HUES64 (cell line): ENCODE results near the gene PAAF1.

Experiments
- H3K27ac ChIP-seq: 2 replicates; pipeline ENCODE4 v1.7.0; 2013; ENCODE audit warnings: low read depth, low read length, inconsistent platforms
- H3K27me3 ChIP-seq: 2 replicates; pipeline ENCODE4 v1.6.1; 2013; ENCODE audit warnings: mild to moderate bottlenecking, low read length; ENCODE audit not compliant: insufficient read depth
- H3K36me3 ChIP-seq: 2 replicates; pipeline ENCODE4 v1.6.1; 2013; ENCODE audit warnings: mild to moderate bottlenecking, low read length; ENCODE audit not compliant: insufficient read depth
- H3K4me1 ChIP-seq: 2 replicates; pipeline ENCODE4 v1.6.1; 2013; ENCODE audit warnings: mild to moderate bottlenecking, low read length, moderate library complexity; ENCODE audit not compliant: insufficient read depth
- H3K4me3 ChIP-seq: 2 replicates; pipeline ENCODE4 v1.5.1; 2013; ENCODE audit warnings: mild to moderate bottlenecking, low read length, moderate library complexity
- H3K9ac ChIP-seq: 2 replicates; pipeline ENCODE4 v1.6.1; 2013; ENCODE audit warnings: mild to moderate bottlenecking, low read depth, low read length
- H3K9me3 ChIP-seq: 2 replicates; pipeline ENCODE4 v1.6.1; 2013; ENCODE audit warnings: low read depth, low read length; ENCODE audit not compliant: insufficient read depth
- WGBS: fragments of 150-250, 120-280 bp; methylation state at CpG from one replicate; pipeline ENCODE4 v1.1.7; 2013; ENCODE audit warnings: missing lambda C conversion rate; 5-methylcytosine and 5-hydroxymethylcytosine counted together

The PAAF1 gene

DNA sequence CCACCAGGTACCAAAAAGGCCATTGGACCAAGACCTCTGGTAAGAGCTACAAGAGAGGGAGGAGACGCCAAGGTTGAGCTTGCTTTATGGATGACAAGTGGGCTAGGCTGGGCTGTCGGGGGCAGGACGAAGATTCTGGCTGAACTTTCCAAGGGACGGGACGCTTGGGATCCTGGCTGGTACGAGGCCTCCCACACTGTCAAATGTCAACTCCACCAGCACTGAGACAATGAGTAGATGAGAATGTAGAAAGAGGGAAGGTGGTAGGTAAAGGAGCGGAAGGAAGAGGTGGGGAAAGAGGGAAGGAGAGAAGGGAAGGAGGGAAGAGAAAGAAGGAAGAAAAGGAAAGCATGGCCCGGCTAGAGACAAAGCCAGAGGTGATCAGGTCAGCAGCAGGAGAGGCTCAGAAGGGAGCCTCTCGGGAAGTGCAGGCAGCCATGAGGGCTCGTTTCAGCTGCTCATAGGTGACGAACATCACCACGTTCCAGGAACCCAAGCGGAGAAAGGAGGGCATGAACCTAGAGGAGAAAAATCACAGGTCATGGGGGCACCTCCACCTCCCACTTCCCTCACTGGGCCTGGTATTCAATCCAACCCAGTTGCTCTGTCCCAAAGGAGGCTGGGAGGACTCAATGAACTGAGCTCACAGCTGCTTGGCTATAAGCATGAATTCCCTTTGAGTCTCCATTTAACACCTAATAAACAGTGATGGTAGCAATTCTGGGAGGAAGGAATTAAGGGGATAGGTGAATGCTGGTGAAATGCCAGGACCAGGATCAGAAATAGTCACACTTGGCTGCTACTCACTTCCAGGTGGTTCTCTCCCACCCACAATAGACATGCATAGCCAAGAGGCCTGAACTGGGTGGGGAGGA, 98.0 kb downstream of the PAAF1 start:
- peaks cover 58% of the 10 kb centered on the region for H3K36me3 ChIP-seq
- no peak overlapping the region for H3K27ac ChIP-seq
- no peaks in the 10 kb centered on the region for H3K4me1 ChIP-seq
- H3K4me3 ChIP-seq: no peak overlapping the region
- no peaks in the 10 kb centered on the region for H3K27me3 ChIP-seq
- 93% methylated on average over 13 of the region's 13 CpGs for WGBS
- H3K9ac ChIP-seq: no peak overlapping the region
- H3K9me3 ChIP-seq: no peaks in the 10 kb centered on the region

DNA sequence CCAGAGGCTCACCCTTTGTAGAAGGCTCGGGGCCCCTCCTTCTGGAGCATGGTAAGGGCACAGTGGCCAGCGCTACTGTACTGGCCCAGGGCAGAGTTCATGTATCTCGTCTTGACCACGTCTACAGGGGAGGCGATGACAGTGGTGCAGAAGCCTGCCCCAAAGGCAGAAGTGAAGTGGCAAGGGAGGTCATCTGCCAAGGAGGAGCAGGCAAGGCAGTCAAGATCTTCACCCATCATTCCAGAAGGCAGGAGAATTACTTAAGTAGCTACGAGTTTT, 98.6 kb downstream of the PAAF1 start:
- Histone ChIP-seq H3K9me3 (no peaks in the 10 kb centered on the region), H3K36me3 (peaks cover 63% of the 10 kb centered on the region), H3K4me3 (no peak overlapping the region), H3K4me1 (peaks cover under 1% of the 10 kb centered on the region; the same call in 1 of the 2 replicates), H3K27me3 (no peaks in the 10 kb centered on the region), H3K9ac (no peak overlapping the region), H3K27ac (no peak overlapping the region)
- 96% methylated on average over 6 of the region's 6 CpGs for WGBS

DNA sequence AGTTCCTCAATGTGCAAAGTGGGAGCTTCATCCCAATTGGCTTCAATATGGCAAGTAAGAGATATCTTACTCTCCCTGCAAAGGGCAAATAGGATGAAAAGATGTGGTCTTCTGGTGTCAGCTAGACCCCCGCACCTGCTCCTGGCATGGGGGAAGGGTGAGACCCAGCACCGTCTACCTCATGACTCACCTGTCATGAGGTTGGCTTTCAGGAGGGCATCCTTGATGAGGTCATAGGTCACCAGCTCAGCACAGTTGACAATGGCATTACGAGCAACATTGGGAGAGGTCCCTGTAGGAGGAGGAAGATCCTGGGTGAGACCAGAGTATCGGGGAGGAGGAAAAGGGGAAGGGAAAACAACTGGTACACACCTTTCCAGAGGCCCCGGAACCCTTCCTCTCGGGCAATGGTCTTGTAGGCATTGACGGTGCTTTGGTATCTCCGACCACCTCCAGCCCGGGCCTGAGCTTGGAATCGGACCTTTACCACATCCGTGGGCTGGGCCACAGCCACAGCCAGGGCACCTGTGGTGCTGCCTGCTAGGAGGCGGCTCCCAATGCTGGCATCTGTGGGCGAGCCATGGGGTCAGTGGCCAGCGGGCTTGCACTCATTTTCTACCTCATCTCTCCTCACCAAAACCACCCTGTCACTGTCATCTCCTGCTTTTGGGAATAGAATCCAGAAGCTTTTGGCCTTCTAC, 99.8 kb downstream of the PAAF1 start:
- Histone ChIP-seq H3K27ac (no peak overlapping the region), H3K4me3 (no peak overlapping the region), H3K9ac (no peak overlapping the region), H3K4me1 (peaks cover 12% of the 10 kb centered on the region), H3K9me3 (no peaks in the 10 kb centered on the region), H3K27me3 (no peaks in the 10 kb centered on the region), H3K36me3 (peaks cover 74% of the 10 kb centered on the region)
- 94% methylated on average over 14 of the region's 14 CpGs for WGBS

DNA sequence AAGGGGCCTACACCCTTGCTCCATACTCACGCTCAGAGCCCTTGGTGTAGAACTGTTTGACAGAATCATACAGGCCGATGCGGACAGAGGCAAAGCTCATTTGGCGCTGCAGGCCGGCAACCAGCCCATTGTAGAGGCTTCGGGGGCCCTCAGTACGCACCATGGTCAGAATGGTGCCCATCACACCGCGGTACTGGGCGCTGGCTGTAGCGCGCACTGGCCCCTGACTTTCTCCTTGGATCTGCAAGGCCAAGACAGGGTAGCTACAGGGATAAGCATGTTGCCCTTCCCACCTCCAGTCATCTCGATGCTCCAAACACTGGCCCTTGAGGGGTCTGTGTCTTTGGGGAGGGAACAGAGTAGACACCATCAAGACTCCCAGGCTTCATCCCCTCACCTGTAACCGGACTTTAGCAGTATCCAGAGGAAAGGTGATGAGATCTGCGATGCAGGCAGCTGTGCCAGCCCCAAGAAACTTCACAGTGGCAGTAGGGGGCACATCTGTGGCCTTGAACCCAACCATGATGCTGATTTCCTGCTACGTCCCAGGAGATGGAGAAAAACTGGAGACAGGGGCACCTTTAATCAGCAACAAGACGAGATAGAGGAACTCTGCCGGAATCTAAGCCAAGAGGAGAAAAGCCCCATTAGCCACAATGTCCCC, 101.2 kb downstream of the PAAF1 start:
- Histone ChIP-seq H3K9ac (no peak overlapping the region), H3K27ac (no peak overlapping the region), H3K4me1 (peaks cover 12% of the 10 kb centered on the region), H3K36me3 (peaks cover 74% of the 10 kb centered on the region), H3K4me3 (no peak overlapping the region), H3K9me3 (no peaks in the 10 kb centered on the region), H3K27me3 (no peaks in the 10 kb centered on the region)
- WGBS: 95% methylated on average over 18 of the region's 18 CpGs

DNA sequence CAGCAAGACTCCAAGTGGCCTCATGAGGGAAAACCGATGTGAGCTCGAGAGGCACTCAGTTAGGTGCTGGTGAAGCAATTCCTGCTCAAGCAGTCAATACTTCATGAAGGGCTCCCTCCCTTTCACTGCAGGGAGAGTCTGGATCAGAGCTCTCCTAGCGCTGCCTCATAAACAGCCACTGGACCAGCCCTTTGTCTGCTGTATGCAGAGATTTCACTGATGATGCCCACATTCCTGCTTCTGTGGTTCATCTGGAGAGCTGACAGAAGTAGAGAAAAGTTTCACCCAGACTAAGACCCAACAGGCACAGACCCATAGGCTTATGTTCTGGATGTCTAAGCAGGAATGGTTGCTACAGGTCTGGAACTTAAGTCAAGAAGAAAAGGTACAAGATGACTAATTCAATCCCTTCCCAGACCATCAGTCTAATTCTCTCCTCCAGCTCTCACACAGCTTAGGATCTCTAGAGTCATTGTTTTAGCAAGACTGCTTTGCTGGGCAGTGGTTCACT, 101.8 kb downstream of the PAAF1 start:
- whole genome bisulfite sequencing: 94% methylated on average over 3 of the region's 3 CpGs
- peaks cover 74% of the 10 kb centered on the region for H3K36me3 ChIP-seq

DNA sequence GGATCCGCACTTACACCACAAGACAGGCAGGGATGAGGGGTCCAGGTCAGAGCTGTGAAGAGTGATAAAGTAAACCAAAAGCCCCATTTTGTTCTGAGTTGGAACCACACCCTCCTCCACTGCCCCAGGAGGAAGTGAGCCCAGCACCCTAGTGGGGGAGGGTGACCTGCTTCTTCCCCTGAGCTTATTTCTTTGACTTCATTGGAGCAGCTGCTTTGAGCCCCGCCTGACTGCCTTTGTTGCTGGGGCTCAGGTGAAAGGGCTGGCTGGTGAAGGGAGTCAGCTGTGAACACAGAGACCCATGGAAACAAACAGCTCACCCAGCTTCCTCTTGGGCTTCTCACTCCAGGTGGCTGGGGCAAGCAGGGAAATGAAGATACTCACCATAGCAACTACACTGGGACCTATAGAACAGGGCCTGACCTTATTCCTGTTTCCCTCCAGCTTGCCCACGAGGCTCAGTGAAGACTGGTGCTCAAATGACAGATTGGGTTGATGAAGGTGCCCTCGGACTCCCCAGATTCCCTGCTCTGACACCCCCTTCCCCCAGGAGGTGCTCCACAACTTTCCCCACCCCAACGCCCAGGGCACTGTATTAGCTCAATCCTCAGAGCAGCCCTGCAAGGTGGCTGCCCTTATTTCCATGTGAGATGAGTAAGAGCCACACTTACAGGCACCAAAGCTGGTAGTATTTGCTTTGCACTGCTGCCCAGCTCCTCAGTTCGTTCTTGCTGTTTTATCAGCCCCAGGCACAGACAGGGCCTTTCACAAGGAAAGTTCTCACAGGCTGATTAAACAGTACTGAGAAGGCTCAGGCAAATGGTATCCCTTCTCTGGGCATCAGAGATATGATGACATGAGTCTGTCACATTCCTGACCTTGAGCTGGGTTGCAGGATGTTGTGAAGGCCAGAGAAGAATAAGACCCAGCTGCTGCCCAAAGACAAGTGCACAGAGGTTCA, 103.5 kb downstream of the PAAF1 start:
- H3K27ac ChIP-seq: no peak overlapping the region
- 90% methylated on average over 5 of the region's 6 CpGs for WGBS
- H3K36me3 ChIP-seq: peaks cover 60% of the 10 kb centered on the region
- H3K4me1 ChIP-seq: peaks cover 20% of the 10 kb centered on the region
- no peak overlapping the region for H3K9ac ChIP-seq
- H3K27me3 ChIP-seq: no peaks in the 10 kb centered on the region
- H3K9me3 ChIP-seq: no peaks in the 10 kb centered on the region
- H3K4me3 ChIP-seq: no peak overlapping the region; the same call in 1 of the 2 replicates

More for the DNA sequence above, 101.8 kb downstream of the PAAF1 start:
- H3K27ac ChIP-seq: no peak overlapping the region
- no peaks in the 10 kb centered on the region for H3K27me3 ChIP-seq
- no peaks in the 10 kb centered on the region for H3K9me3 ChIP-seq
- H3K4me3 ChIP-seq: no peak overlapping the region
- peaks cover 14% of the 10 kb centered on the region for H3K4me1 ChIP-seq
- no peak overlapping the region for H3K9ac ChIP-seq
